Suppressor macrophage treated with lipopolysaccharide for 1 hour (primary cell): ENCODE measurements around the gene FRS3.
"Not testable (repeated sequence)": the region's sequence is repeated elsewhere in the genome, so short reads cannot be mapped to it uniquely, and the experiment has no call there.

Experiments
- DNase-seq, 3 donors: peaks; one replicate each; pipeline ENCODE4 v3.0.0-alpha.2; 2020 to 2022

The FRS3 gene, protein sequence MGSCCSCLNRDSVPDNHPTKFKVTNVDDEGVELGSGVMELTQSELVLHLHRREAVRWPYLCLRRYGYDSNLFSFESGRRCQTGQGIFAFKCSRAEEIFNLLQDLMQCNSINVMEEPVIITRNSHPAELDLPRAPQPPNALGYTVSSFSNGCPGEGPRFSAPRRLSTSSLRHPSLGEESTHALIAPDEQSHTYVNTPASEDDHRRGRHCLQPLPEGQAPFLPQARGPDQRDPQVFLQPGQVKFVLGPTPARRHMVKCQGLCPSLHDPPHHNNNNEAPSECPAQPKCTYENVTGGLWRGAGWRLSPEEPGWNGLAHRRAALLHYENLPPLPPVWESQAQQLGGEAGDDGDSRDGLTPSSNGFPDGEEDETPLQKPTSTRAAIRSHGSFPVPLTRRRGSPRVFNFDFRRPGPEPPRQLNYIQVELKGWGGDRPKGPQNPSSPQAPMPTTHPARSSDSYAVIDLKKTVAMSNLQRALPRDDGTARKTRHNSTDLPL

DNA sequence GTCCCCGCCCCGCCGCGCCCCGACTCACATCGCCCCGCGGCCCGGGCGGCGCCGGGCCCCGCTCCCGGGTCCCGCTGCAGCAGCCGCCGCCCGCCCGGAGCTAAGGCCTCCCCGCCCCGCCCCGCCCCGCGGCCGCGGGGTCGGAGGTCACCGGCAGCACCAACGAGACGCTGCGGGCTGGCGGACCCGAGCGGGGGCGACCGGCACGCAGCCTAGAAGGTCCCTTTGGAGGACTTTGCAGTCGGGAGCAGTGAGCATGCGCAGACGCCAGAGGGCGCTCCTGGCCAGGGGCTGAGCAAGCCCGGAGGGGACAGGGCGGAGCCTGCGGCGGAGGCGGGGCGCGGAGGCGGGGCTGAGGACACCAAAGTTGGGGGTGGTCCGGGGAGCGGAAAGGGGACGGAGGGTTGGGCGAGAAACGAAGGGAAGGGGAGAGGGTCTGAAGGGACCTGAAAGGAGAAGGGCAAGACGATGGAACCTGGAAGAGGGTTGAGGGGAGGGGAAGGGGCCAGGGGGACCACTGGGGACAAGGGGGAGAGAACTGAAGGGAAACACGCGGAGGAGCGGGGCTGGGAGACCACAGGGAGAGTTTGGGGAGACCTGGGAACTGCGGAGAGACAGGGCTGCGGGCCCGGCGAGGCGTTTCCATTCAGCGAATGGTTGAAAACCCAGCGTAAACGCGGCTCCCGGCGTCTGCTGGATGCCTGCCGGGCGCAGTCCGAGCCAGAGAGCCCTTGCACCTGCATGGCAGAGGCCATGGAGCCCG is at the start of gene FRS3:
Gene FRS3 (minus strand): TSS at position 113 of the 763 bp plus-strand sequence. CDS start 2,913 bp downstream, outside the sequence.
- peak; percentile 98 to 99 (median 98) for DNase-seq

DNA sequence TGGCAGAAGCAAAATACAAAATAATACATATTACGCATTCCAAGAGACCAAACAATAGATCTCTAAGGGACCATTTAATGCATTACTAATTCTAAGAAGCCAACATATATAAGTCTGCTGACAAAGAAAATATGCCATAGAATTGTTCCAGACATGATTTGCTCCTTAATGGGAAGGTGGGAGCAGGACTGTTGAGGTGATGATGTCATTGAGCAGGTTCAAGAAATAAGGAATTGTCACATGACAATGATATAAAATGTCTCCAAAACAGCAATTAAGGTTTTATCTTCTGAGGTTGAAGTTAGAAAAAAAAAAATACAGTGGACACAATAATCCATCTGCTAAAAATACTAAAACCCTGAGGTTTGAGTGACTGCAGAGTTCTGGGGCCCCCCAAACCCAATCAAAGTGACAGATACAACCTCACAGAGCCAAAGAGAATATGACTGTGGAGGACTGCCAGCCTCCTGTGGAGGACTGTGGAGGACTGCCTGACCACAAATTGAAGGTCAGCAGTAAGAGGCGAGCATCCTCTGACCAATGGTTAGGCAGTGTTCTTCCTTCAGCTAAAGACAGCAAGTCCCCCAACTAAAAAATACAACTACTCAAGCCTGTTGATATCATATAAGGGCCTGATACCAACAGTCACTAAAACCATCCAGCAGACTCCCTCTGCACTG is 46.8 kb upstream of the FRS3 start:
- no peak for DNase-seq

DNA sequence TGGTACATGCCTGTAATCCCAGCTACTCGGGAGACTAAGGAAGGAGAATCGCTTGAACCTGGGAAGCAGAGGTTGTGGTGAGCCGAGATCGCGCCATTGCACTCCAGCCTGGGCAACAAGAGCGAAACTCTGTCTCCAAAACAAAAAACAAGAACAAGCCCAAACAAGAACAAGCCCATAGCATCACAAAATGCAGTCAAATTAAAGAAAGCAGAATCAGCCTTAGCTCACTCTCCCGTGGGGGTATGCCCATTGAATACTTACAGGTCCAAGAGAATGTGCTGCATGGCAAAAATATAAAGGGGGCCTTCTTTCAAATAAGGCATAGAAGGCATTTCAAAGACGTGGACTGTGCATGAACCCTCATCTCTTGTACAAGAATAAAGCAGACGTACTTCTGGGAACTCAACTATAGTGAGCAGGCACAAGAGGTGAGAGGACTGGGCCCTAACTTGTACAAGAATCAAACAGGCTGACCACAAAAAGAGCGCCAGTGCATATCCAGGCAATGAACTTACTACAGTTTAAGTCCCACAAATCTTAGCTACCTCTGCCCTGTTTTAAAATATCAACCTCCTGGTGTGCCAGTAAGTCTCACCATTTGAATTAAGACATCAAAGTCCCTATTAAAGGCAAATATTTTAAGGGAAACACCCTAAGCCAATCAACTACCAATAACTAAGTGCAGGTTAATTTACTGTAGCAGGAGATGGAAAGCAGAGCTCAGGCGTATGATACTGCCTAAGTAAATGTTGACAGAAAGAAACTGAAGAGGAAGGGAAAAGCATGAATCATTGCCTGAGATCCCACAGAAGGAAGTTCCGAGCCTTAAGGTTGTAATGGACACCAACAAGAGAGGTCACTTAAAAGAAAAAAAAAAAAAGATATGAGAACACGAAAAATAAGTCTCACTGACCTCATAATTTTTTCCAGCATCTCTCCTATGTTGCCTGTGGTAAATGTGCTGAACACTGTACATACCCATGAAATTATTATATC is 45.2 kb upstream of the FRS3 start:
- peak; percentile 71 to 82 (median 81) for DNase-seq

DNA sequence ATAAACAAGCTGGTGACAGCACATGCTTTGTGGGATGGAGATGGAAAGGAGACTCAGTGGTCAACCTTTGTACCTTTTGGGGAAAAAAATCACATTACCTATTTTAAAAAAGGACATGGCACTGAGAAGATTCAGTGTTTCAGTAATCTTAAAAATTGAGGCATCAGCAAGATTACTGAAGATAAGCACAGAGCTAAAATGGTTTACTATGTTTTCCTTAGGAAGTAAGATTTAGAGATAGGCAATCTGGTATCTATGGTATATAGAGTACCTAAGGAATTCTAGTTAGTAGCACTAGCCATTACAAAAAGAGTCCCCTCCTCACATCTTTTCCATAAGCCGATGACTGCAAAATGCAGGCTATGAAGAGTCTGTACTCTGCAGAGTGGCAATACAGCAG is 43.5 kb upstream of the FRS3 start:
- DNase-seq, result no peak

DNA sequence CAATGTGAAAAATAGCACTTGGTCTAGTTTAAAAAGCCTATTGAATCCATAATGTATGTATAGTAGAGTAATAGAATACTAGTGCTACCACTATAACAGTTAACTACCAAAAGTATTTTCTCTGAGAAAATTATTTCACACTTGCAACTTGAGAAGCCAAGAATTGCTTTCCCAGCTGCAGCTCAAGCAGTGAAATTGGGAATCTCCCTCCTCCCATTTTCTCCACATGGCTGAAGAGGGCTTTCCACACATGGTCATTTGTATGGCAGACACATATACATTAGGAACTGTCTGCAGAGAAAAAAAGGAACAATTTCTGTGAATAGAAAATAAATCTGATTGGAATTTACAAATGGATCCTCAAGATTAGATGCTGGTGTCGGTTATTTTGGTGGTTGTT is 42.3 kb upstream of the FRS3 start:
- no peak for DNase-seq

DNA sequence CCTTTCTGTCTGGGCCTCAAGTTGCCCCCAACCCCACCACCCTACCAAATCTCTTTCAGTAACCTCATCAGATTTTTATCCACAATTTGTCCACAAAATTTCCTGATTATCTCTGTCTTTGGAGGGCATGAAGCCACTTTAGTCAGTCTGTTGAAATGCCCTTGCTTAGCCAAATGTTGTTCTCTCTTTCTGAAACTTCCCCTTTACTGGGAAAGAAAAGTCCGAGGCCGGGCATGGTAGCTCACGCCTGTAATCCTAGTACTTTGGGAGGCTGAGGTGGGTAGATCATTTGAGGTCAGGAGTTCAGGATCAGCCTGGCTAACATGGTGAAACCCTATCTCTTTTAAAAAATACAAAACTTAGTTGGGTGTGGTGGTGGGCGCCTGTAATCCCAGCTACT is 41.6 kb upstream of the FRS3 start:
- DNase-seq, result peak; percentile 58 to 60 (median 58)

DNA sequence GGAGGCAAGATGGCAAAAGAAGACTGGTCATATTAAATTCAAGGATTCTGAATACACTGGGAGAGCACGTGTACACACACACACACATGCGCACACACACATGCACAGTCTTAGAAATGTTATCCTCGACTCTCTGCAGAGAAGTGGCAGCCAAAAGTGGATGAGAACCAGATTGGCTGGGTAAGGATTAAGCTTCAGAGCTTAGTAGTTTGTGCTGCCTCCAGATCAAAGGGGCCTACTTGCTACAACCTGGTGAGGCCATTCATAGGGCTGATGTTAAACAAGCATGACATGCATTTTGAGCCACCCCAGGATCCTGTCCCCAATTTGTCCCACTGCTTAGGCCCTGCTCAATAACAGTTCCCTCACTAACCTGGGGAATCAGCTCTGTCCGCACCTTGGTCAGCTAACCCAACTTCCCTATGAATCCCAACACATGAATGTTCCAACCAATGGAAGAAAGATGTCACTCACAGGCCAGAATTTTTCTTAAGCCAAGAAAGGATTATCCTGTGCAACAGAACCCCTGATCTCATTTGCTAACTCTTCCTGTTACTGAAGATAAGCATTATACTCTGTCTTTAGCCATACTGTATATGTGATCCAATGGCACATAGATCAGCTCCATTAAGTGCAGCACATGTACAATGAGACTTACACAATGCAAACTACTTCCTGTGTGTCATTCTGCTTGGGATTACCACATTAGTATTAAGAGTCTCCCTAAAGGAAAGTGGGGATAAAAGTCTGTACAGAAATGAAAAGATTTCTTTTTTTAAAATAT is 38.8 kb upstream of the FRS3 start:
- DNase-seq, result peak; percentile 26 to 57 (median 52)

DNA sequence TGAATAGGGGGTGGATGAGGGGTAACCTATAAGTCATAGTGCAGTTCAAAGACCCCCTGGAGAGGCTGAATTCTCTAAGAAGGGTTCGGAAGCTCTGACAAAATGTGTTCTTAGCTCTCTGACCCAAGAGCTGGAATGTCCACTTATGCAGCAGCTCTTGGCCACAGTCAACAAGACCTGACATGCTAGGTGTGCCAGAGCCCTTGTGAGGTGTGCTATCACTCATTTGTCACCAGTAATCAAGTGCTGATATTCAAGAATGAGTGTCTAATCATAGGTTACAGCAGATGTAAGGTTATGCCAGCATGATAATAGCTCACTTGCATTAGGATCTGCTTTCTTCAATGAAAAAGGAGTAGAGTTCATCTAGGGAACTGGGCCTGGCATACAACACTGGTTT is 35.9 kb upstream of the FRS3 start:
- DNase-seq, result no peak

DNA sequence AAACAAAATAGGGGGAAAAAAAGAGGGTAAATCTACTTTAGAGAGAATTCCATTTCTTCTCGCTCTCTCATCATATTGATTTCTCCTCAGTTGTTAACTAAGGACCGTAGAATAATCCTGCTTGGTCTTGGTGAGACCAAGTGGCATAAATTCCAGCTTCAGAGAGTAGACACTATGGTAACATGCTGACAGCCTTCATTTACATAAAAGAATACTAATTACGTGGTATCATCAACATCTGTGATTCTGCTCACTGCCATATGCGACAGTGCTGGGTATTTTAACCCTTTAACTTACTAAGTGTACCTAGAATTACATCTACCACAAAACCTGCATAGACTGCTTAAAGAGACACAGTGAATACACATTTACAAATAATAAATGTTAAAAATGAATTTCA is 34.9 kb upstream of the FRS3 start:
- DNase-seq, result no peak

DNA sequence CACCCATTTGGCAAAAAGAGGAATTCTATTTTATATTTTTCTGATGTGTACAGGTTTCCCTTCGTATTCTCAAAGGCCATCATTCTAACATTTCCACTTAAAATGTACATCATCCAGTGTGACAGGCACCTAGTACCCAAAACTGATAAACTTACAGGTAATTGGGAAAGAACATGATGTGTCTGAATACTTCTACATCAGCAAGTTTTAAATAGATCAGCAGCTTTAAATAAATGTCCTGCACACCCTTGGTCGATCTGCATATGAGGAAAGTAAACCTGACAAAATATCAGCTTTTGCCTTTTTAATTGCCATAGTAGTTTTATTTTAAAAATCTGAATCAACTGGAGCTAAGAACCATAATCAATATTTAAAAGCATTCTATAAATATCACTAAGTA is 34.3 kb upstream of the FRS3 start:
- DNase-seq, result no peak

DNA sequence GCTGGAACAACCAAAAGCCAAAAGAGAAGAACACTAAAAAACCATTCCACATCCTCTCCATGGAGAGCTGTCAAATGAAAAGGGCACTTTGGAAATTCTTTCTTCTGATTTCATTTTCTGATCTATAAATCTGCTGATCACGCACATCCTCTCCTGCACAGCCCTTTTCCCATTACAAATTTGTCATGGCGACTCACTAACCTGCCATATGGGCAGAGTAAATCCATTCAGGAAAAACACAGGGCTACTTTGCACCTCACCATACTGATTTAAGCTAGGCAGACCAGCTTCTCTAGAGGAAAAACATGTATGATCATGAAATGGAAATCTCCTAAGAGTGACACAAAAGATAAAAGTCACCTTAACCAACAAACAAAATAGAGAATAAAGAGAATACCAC is 33.8 kb upstream of the FRS3 start:
- DNase-seq, result no peak

DNA sequence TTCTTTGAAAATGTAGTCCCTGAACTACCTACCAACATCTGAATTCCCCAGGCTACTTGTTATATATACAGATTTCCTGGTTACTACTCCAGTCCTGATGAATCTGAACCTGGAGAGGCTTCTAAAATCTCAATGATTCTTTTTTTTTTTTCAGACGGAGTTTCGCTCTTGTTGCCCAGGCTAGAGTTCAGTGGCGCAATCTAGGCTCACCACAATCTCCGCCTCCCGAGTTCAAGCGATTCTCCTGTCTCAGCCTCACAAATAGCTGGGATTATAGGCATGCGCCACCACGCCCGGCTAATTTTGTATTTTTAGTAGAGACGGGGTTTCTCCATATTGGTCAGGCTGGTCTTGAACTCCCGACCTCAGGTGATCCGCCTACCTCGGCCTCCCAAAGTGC is 32.2 kb upstream of the FRS3 start:
- not testable (repeated sequence) for DNase-seq

DNA sequence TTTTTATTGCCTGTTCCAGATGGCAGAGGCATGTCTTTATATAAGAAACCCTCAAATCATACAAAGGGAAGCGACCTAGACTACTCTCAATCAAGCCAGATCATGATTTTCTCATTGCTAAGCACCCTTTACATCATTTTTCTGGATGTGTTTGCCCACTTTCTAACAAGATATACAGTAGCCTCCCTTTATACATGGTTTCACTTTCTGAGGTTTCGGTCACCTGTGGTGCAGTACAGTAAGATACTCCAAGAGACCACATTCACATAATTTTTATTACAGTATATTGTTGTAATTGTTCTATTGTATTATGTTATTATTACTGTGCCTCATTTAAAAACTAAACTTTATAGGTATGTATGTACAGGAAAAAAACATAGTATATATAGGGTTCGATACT is 31.4 kb upstream of the FRS3 start:
- no peak for DNase-seq

DNA sequence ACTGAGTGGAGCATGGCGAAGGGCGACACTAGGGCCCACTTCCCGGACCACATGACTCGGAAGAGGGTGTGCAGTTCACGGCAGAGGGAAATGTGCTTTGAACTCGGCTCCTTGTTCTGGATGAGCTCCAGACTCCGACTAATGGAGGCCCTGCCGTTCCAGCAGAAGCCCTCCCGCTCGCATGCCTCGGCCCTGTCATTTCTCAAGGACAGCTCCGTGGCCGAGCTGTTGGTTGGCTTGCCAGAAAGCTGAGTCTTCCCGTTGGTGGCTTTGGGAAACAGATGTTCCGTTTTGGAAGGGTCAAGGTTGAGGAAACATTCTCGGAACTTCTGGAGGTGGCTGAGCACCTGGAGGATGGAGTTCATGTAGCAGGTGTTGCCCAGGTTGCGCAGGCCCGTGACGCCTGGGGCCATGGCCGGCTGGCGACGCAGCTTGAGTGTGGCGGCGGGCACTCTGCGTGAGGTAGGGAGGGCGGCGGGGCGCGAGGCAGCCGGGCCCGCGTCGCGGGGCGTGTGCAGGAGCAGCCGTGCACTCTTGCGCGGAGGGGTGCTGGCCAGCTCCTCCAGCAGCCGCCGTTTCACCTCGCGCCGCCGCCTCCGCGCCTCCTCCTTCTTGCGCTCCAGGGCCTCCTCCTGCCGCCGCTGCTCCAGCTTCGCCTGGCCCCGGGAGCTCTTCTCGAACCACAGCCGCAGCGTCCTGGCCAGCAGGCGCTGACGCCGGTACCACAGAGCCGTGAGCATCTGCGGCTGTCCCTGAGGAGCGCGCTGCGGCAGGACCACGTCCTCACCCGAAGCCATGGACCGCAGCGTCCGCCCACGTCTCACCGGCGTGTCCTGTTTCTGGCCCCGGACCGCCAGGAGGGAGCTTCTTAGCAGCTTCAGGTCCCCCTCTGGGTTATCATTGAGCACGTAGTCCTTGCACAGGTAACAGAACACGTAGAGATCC is 26.4 kb upstream of the FRS3 start:
- no peak for DNase-seq

DNA sequence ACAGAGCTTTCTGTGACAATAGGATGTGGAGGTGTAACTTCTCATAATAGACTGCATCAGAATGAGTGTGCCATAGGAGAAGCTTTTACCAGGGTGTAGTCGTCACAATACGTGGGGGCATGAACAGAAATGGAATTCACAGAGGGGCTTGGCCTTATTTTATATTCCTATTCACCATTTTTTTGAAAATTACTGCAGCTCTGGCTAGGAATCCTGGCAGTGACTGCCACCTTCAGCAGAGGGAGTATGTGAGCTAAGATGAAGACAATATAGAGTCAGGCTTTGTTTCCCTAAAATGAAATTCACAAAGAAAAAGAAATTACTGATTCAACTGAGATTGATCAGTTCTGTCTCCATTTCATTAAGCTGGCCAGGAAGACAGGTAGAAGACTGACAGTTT is 21.7 kb upstream of the FRS3 start:
- peak in 2 of 3 donors; percentile 20 to 27 for DNase-seq

DNA sequence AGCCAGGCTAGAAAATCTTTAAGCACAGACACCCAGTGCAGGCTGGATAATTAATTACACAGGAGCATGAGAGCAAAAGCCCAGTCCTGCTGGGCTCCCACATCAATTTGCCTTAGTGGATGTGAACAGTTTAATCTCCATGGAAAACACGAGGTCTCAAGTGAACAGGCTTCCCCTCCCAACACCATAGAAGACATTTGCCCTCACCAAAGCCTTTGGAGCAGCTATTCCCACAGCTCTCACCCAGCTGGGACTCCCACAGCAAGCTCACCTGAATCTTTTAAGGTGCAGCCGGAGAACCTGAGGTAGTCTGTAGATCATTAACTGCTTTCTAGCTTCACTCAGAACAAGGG is 19.8 kb upstream of the FRS3 start:
- DNase-seq, result no peak

DNA sequence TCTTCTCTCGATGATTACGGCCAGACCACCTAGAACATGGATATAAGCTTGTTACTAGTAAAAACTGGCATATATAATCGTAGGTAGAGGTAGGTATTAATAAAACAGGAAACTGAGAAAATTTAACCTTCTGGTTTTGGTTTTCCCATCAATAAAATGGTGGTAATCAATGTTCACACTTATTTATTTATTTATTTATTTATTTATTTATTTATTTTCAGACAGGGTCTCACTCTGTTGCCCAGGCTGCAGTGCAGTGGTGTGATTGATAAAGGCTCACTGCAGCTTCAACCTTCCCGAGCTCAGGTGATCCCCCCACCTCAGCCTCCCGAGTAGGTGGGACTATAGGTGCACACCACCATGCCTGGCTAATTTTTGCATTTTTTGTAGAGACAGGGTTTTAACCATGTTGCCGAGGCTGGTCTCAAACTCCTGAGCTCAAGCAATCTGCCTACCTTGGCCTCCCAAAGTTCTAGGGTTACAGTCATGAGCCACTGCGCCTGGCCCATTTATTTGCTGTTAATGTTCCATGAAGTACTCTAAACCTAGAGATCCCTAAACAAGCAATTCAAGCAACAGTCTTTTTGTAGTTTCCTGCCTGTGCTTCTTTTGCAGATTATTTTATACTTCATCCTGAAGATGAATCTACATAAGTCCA is 19.3 kb upstream of the FRS3 start:
- no peak for DNase-seq

DNA sequence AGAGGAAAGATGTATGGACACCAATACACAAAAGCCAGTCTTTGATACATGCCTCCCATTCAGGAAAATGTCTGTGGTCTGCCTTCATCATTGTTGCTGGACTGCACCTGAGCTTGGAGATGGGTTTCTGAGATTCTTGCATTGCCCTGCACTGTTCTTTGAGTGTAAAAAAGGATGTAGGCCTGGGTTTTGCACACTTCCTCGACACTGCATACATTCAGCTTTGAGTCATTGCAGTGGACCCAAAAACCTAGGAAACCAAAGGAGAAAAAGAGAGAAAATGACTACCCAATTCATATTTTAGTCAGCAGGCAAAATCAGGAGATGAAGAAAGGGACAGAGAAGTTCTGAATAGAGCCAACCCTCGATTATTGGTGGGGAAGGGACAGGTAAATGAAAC is 16.8 kb upstream of the FRS3 start:
- no peak for DNase-seq

DNA sequence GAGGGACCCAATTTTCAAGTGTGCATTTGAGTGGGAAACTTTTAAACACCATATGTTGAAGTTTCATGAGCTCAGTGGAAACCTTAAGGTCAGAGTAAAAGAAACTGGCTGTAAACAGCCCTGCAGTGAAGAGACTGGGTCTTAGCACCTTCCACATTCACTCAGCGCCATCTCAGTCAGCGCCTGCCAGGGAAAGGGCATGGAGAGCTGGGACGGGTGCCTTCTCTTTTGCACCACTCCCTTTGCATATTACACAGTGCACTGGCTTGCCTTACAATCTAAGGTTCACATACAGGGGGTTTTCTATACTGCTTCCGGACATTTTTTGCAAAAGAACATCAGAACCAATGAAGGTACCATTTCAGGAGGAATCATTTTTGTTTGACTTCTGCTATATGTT is 12.3 kb upstream of the FRS3 start:
- no peak for DNase-seq

DNA sequence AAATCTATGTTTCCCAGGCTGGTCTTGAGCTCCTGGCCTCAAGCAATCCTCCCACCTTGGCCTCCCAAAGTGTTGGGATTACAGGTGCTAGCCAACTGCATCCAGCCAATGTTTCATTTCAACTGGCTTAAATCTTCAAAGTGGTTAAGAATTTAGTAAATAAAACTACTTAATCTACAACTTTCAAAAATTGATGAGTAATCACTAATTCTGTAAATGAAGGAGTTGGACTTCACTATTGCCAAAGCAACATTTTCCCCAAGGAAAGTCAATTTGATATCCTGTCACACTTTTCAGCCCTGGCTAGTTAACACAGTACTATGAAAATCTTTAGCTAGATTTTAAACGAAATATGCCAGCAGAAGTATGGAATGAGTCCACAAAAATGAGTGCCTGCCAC is 11.6 kb upstream of the FRS3 start:
- no peak for DNase-seq
